HCT116 (cell line): Measurements from ENCODE around the gene FLVCR1. TPM values are rescaled to one million over a fixed set of nuclear protein-coding genes. Genes with fewer than 3 reads are reported as not detected.

Experiments used
- ATAC-seq: fragments of 200-7000 bp; cut with Tn5 transposase; 2 replicates; pipeline ENCODE4 v1.9.1; 2020; ENCODE audit warnings: mild to moderate bottlenecking, moderate library complexity
- BruUV-seq: library from RNA; stranded (reverse); fragments of 400-500 nt; replicated peaks from 2 replicates; lab custom pipeline; 2021; lab: Mats Ljungman, UMichigan
- CTCF ChIA-PET: fragments of 300-600 bp; sonication (Branson Sonifier 250); formaldehyde crosslinking; loops from one replicate; lab custom pipeline; 2021; ENCODE audit warnings: antibody characterized with exemption; lab: Charles Lee
- POLR2A ChIA-PET: fragments of 300-600, 350-600 bp; sonication (Branson Sonifier 250); formaldehyde crosslinking; loops from one replicate; lab custom pipeline; 2021; ENCODE audit warnings: antibody characterized with exemption; lab: Charles Lee
- RAD21 ChIA-PET, 2 experiments: fragments of 300-600 bp; sonication (Branson Sonifier 250); formaldehyde crosslinking; loops; one replicate each; lab custom pipeline; 2023; ENCODE audit warnings: low total read pairs in 2 of 2; ENCODE audit not compliant: uncharacterized antibody in 2 of 2, unreplicated experiment in 2 of 2, low non-redundant PET in 1 of 2; lab: Charles Lee
- DNase-seq: peaks from one replicate; pipeline ENCODE4 v3.0.0-alpha.2; 2010; ENCODE audit warnings: low read depth, low spot score
- H2AFZ ChIP-seq: fragments of 200-600 bp; shearing (Covaris generic), sonication (generic); 2 replicates; pipeline ENCODE4 v1.6.1; 2017; ENCODE audit warnings: low read depth, mixed run types, mixed read lengths, antibody characterized with exemption, low read length; ENCODE audit not compliant: poor library complexity, severe bottlenecking
- H3K27ac ChIP-seq: 2 replicates; pipeline ENCODE4 v1.5.1; 2012; ENCODE audit warnings: low read depth, low read length
- H3K27me3 ChIP-seq: fragments of 200-600 bp; sonication (generic); 2 replicates; pipeline ENCODE4 v1.6.1; 2016; ENCODE audit warnings: mixed run types, low read length, mixed read lengths; ENCODE audit not compliant: insufficient read depth
- H3K36me3 ChIP-seq, 2 experiments: fragments of 200-500 bp in 1 of 2; fragments of 200-600 bp in 1 of 2; sonication (Bioruptor generic) in 1 of 2; sonication (generic) in 1 of 2; 2 replicates each; pipeline versions ENCODE4 v1.5.1 to v1.6.1; 2014 to 2016; ENCODE audit warnings: low read length in 2 of 2, inconsistent platforms in 1 of 2, mixed read lengths in 1 of 2, mixed run types in 1 of 2; ENCODE audit not compliant: insufficient read depth in 2 of 2, control insufficient read depth in 1 of 2
- H3K4me1 ChIP-seq, 2 experiments: fragments of 200-600 bp in 1 of 2; sonication (generic) in 1 of 2; 2 replicates each; pipeline versions ENCODE4 v1.5.1 to v1.6.1; 2012 to 2017; ENCODE audit warnings: low read length in 2 of 2, inconsistent platforms in 1 of 2, mild to moderate bottlenecking in 1 of 2, mixed read lengths in 1 of 2, mixed run types in 1 of 2, moderate library complexity in 1 of 2; ENCODE audit not compliant: insufficient read depth in 2 of 2, control insufficient read depth in 1 of 2
- H3K4me2 ChIP-seq: fragments of 200-600 bp; sonication (generic); 2 replicates; pipeline ENCODE4 v1.6.1; 2017; ENCODE audit warnings: mixed run types, low read length, mixed read lengths
- H3K4me3 ChIP-seq, 2 experiments: fragments of 200-600 bp in 1 of 2; sonication (generic) in 1 of 2; replicated peaks in 1 of 2; 2 replicates each; pipeline ENCODE4 v1.5.1; 2011 to 2016; ENCODE audit warnings: low read length in 2 of 2, control low read depth in 1 of 2, low read depth in 1 of 2, mild to moderate bottlenecking in 1 of 2, mixed read lengths in 1 of 2, mixed run types in 1 of 2
- H3K79me2 ChIP-seq: fragments of 200-600 bp; sonication (generic); 2 replicates; pipeline ENCODE4 v1.6.1; 2017; ENCODE audit warnings: mild to moderate bottlenecking, mixed run types, low read length, moderate library complexity, mixed read lengths; ENCODE audit not compliant: insufficient read depth
- H3K9ac ChIP-seq: fragments of 200-600 bp; sonication (generic); 2 replicates; pipeline ENCODE4 v1.6.1; 2016; ENCODE audit warnings: low read length, mixed read lengths
- H3K9me2 ChIP-seq: fragments of 200-600 bp; sonication (generic), shearing (Covaris generic); 2 replicates; pipeline ENCODE4 v1.6.1; 2017; ENCODE audit warnings: mixed run types, mild to moderate bottlenecking, moderate library complexity; ENCODE audit not compliant: insufficient read depth
- H3K9me3 ChIP-seq, 2 experiments: fragments of 200-500 bp in 1 of 2; fragments of 200-600 bp in 1 of 2; sonication (Bioruptor generic) in 1 of 2; sonication (generic) in 1 of 2; 2 replicates each; pipeline ENCODE4 v1.6.1; 2014 to 2017; ENCODE audit warnings: low read length in 2 of 2, mixed read lengths in 2 of 2, inconsistent platforms in 1 of 2, low read depth in 1 of 2, mild to moderate bottlenecking in 1 of 2, mixed run types in 1 of 2, moderate library complexity in 1 of 2; ENCODE audit not compliant: control insufficient read depth in 1 of 2, insufficient read depth in 1 of 2
- H4K20me1 ChIP-seq: fragments of 200-600 bp; sonication (generic), shearing (Covaris generic); 2 replicates; pipeline ENCODE4 v1.6.1; 2017; ENCODE audit warnings: mixed run types, mild to moderate bottlenecking, moderate library complexity; ENCODE audit not compliant: insufficient read depth
- ELF1 ChIP-seq: IDR thresholded peaks from 2 replicates; pipeline ENCODE4 v1.6.1; 2012; ENCODE audit warnings: low read depth, borderline replicate concordance
- JUND ChIP-seq: IDR thresholded peaks from 2 replicates; pipeline ENCODE4 v1.6.1; 2012
- POLR2A ChIP-seq: IDR thresholded peaks from 2 replicates; pipeline ENCODE4 v1.7.0; 2011; ENCODE audit warnings: borderline replicate concordance; ENCODE audit not compliant: insufficient read depth, insufficient read length; ENCODE audit errors: extremely low read depth
- POLR2AphosphoS5 ChIP-seq: IDR thresholded peaks from 2 replicates; pipeline ENCODE4 v1.6.1; 2011; ENCODE audit warnings: mild to moderate bottlenecking, low read depth, low read length, moderate library complexity
- YY1 ChIP-seq: IDR thresholded peaks from 2 replicates; pipeline ENCODE4 v1.6.1; 2011; ENCODE audit warnings: low read length, low read depth, moderate library complexity, mild to moderate bottlenecking; ENCODE audit not compliant: insufficient replicate concordance; ENCODE audit errors: extremely low read depth
- ZBTB33 ChIP-seq: IDR thresholded peaks from 2 replicates; pipeline ENCODE4 v1.6.1; 2011; ENCODE audit warnings: mild to moderate bottlenecking, low read length, moderate library complexity; ENCODE audit not compliant: insufficient replicate concordance; ENCODE audit errors: extremely low read depth
- intact Hi-C: fragments of 100-400 bp; cut with micrococcal nuclease; formaldehyde crosslinking; loops from 2 replicates; pipeline ENCODE4 v1.10.0; 2022
- total RNA-seq: library from RNA; stranded (reverse); gene quantifications from one replicate; pipeline ENCODE4 v1.2.1, GENCODE V29; 2021; ENCODE audit not compliant: unreplicated experiment
- TF ChIP-seq, protein P1 (sequence below), 3 experiments: fragments of 200-600 bp in 1 of 3; sonication (generic) in 1 of 3; IDR thresholded peaks in 2 of 3; conservative IDR thresholded peaks in 1 of 3; 2 replicates each; pipeline ENCODE4 v1.5.1; 2012 to 2017; ENCODE audit warnings: low read depth in 2 of 3, low read length in 2 of 3, antibody characterized with exemption in 1 of 3, borderline replicate concordance in 1 of 3, control low read depth in 1 of 3, mild to moderate bottlenecking in 1 of 3, mixed read lengths in 1 of 3, mixed run types in 1 of 3, moderate library complexity in 1 of 3; ENCODE audit not compliant: insufficient read depth in 1 of 3
- TF ChIP-seq, protein P2 (sequence below): IDR thresholded peaks from 2 replicates; pipeline ENCODE4 v1.6.1; 2012; ENCODE audit warnings: low read depth

The FLVCR1 gene
- total RNA-seq, 1 experiment from 2014 or later = 19.0 TPM

DNA sequence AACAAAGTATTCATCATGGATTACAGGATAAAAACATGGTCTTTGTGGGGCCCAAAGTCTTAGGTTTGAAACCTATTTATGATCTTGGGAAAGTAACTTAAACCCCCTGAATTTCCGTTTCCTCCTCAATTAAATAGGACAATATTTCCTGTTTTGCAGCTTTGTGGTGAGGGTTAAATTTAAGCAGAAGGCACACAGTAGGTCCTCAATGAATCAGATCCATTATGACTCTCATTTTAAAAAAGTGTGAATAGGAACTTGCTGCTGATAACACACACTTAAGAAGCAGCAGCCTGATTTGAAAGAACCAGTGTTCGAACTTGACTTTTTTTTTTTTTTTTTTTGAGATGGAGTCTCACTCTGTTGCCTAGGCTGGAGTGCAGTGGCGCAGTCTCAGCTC lies 50.9 kb downstream of the FLVCR1 start:
- Histone ChIP-seq H3K9me2 (no peaks in the 10 kb centered on the region), H3K9ac (no peak overlapping the region), H4K20me1 (no peaks in the 10 kb centered on the region), H3K36me3 (no peaks in the 10 kb centered on the region), H3K27ac (no peak overlapping the region), H3K4me3 (no peak overlapping the region), H3K79me2 (no peaks in the 10 kb centered on the region), H3K27me3 (no peaks in the 10 kb centered on the region), H3K9me3 (no peaks in the 10 kb centered on the region), H2AFZ (no peak overlapping the region), H3K4me1 (no peaks in the 10 kb centered on the region), H3K4me2 (no peak overlapping the region)
- DNase-seq (no peak), ATAC-seq (no peak)
- BruUV-seq = no TSS peak
- ChIA-PET RAD21 (no interaction called here), CTCF (no interaction called here), POLR2A (no interaction called here)
- intact Hi-C loops = no loop called here
- no peak for TF ChIP-seq POLR2A
- no peak for TF ChIP-seq POLR2AphosphoS5
- no peak for TF ChIP-seq JUND
- TF ChIP-seq YY1 = no peak
- TF ChIP-seq, protein P1, sequence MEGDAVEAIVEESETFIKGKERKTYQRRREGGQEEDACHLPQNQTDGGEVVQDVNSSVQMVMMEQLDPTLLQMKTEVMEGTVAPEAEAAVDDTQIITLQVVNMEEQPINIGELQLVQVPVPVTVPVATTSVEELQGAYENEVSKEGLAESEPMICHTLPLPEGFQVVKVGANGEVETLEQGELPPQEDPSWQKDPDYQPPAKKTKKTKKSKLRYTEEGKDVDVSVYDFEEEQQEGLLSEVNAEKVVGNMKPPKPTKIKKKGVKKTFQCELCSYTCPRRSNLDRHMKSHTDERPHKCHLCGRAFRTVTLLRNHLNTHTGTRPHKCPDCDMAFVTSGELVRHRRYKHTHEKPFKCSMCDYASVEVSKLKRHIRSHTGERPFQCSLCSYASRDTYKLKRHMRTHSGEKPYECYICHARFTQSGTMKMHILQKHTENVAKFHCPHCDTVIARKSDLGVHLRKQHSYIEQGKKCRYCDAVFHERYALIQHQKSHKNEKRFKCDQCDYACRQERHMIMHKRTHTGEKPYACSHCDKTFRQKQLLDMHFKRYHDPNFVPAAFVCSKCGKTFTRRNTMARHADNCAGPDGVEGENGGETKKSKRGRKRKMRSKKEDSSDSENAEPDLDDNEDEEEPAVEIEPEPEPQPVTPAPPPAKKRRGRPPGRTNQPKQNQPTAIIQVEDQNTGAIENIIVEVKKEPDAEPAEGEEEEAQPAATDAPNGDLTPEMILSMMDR (IDR thresholded peaks at IDR 0.05 in 2 of 3, conservative IDR thresholded peaks at IDR 0.05 in 1 of 3; ENCODE audit: borderline replicate concordance in 1 of 3, insufficient read depth in 1 of 3, low read depth in 2 of 3, low read length in 2 of 3) = no peak
- TF ChIP-seq ZBTB33 = no peak
- TF ChIP-seq, protein P2, sequence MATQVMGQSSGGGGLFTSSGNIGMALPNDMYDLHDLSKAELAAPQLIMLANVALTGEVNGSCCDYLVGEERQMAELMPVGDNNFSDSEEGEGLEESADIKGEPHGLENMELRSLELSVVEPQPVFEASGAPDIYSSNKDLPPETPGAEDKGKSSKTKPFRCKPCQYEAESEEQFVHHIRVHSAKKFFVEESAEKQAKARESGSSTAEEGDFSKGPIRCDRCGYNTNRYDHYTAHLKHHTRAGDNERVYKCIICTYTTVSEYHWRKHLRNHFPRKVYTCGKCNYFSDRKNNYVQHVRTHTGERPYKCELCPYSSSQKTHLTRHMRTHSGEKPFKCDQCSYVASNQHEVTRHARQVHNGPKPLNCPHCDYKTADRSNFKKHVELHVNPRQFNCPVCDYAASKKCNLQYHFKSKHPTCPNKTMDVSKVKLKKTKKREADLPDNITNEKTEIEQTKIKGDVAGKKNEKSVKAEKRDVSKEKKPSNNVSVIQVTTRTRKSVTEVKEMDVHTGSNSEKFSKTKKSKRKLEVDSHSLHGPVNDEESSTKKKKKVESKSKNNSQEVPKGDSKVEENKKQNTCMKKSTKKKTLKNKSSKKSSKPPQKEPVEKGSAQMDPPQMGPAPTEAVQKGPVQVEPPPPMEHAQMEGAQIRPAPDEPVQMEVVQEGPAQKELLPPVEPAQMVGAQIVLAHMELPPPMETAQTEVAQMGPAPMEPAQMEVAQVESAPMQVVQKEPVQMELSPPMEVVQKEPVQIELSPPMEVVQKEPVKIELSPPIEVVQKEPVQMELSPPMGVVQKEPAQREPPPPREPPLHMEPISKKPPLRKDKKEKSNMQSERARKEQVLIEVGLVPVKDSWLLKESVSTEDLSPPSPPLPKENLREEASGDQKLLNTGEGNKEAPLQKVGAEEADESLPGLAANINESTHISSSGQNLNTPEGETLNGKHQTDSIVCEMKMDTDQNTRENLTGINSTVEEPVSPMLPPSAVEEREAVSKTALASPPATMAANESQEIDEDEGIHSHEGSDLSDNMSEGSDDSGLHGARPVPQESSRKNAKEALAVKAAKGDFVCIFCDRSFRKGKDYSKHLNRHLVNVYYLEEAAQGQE = no peak
- TF ChIP-seq ELF1 = no peak
